Measurements from ENCODE around the gene NRF1. TPM values are rescaled to one million over a fixed set of nuclear protein-coding genes. Genes with fewer than 3 reads are reported as not detected.

Gene NRF1
- total RNA-seq, 1 experiment from 2014 or later: 19.3 TPM

DNA sequence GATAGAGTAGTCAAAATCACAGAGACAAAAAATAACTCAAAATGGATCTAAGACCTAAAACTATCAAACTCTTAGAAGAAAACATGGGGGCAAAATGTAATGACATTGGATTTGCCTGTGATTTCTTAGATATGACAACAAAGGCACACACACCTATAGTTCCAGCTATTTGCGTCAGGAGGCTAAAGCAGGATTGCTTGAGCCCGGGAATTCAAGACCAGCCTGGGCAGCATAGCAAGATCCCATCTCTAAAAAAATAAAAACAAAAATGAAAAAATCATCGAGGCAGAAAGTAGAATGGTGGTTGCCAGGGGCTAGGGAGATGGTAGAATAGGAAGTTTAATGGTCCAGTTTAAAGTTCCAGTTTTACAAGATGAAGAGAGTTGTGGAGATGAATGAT lies 113.3 kb downstream of the NRF1 start:
- Histone ChIP-seq H2AK5ac (ENCODE audit: insufficient read length, low read length) (no peak overlapping the region), H3K27me3 (ENCODE audit: insufficient read depth, low read length) (no peaks in the 10 kb centered on the region), H3K4me2 (ENCODE audit: insufficient read depth, insufficient read length, low read length) (no peak overlapping the region), H2BK120ac (ENCODE audit: low read depth, low read length, poor library complexity, severe bottlenecking) (no peak overlapping the region), H3K23ac (ENCODE audit: insufficient read length, low read depth, low read length) (no peak overlapping the region), H3K56ac (ENCODE audit: insufficient read length, low read depth, low read length) (no peak overlapping the region), H3K23me2 (ENCODE audit: insufficient read length, low read depth, low read length, poor library complexity, severe bottlenecking) (no peaks in the 10 kb centered on the region), H3K14ac (ENCODE audit: insufficient read depth, low read length) (no peak overlapping the region), H4K91ac (ENCODE audit: insufficient read length, low read depth, low read length) (no peak overlapping the region), H2BK5ac (ENCODE audit: insufficient read length, low read length) (no peak overlapping the region), H3K79me2 (ENCODE audit: insufficient read depth, low read length) (no peaks in the 10 kb centered on the region), H3K4me1 (ENCODE audit: insufficient read depth, low read length) (no peaks in the 10 kb centered on the region), H4K20me1 (ENCODE audit: control insufficient read depth, insufficient read depth, insufficient read length) (no peaks in the 10 kb centered on the region), H3T11ph (ENCODE audit: low read length) (no peak overlapping the region), H3K27ac (ENCODE audit: insufficient read length, low read depth, low read length) (no peak overlapping the region), H2BK20ac (ENCODE audit: low read depth, low read length, poor library complexity, severe bottlenecking) (no peak overlapping the region), H4K5ac (ENCODE audit: insufficient read length, low read depth, low read length) (no peak overlapping the region), H2BK15ac (ENCODE audit: low read depth, low read length) (no peak overlapping the region), H3K4ac (ENCODE audit: low read depth, low read length) (no peak overlapping the region), H4K8ac (replicated peaks; ENCODE audit: insufficient read length, low read depth, low read length) (no peak overlapping the region), H3K9me3 (ENCODE audit: control insufficient read depth, low read depth, low read length) (no peaks in the 10 kb centered on the region), H2AFZ (ENCODE audit: low read length) (no peak overlapping the region), H2BK12ac (ENCODE audit: insufficient read length, low read depth, low read length) (no peak overlapping the region), H3K9ac (ENCODE audit: extremely low read depth, insufficient read length, low read length) (no peak overlapping the region), H3K79me1 (ENCODE audit: insufficient read depth, low read depth, low read length, poor library complexity, severe bottlenecking) (no peaks in the 10 kb centered on the region), H3K18ac (ENCODE audit: insufficient read length, low read depth, low read length) (no peak overlapping the region)
- TF ChIP-seq, protein P1, sequence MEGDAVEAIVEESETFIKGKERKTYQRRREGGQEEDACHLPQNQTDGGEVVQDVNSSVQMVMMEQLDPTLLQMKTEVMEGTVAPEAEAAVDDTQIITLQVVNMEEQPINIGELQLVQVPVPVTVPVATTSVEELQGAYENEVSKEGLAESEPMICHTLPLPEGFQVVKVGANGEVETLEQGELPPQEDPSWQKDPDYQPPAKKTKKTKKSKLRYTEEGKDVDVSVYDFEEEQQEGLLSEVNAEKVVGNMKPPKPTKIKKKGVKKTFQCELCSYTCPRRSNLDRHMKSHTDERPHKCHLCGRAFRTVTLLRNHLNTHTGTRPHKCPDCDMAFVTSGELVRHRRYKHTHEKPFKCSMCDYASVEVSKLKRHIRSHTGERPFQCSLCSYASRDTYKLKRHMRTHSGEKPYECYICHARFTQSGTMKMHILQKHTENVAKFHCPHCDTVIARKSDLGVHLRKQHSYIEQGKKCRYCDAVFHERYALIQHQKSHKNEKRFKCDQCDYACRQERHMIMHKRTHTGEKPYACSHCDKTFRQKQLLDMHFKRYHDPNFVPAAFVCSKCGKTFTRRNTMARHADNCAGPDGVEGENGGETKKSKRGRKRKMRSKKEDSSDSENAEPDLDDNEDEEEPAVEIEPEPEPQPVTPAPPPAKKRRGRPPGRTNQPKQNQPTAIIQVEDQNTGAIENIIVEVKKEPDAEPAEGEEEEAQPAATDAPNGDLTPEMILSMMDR (conservative IDR thresholded peaks at IDR 0.05): no peak
- H3K9me3 Mint-ChIP-seq: no peaks in the 10 kb centered on the region; a peak in 1 of 5 replicates
- H3K36me3 Mint-ChIP-seq (ENCODE audit: insufficient read depth in 1 of 3, low read depth in 3 of 3): peaks cover 14 to 65% (median 45%) of the 10 kb centered on the region in 3 experiments; a peak in 6 of 7 replicates
- no peak overlapping the region for H3K27ac Mint-ChIP-seq
- no CpG with 5 or more reads among the region's 3 CpGs for WGBS (ENCODE audit: extremely low coverage, insufficient read length, low lambda C conversion rate)
- no peaks in the 10 kb centered on the region for H3K27me3 Mint-ChIP-seq (ENCODE audit: low read depth)
- no peak overlapping the region for H3K4me3 Mint-ChIP-seq
- no peak for DNase-seq
- H3K4me1 Mint-ChIP-seq: no peaks in the 10 kb centered on the region
